ENCODE data around the gene LYPLAL1. TPM values are rescaled to one million over a fixed set of nuclear protein-coding genes. Genes with fewer than 3 reads are reported as not detected.

The LYPLAL1 gene
- total RNA-seq, 2 experiments from 2014 or later = 25.3 to 27.9 TPM

DNA sequence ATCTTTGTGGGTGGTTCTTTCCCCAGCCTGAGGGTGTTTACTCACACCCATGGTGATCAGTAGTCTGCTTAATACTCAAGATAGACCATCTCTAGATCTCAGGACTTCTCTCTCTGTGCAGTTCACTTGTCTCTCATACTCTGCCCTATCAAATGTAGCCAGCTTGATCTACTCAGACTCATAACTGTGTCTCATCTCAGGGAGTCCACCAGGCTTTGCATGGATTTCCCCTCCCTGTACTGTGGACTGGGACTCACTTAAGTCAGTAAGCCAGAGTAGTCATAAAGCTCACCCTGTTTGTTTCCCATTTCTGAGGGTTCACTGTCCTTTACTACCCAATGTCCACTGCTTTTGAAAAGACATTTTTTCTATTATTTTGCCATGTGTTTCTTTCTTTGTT, 41.8 kb downstream of the LYPLAL1 start:
- CTCF ChIA-PET = interaction anchor here (1.5 kb wide), 1 partner anchor 14 kb away, joined by 3 read pairs; no protein-coding TSS in a partner anchor

GRCh38 chr1:219220945-219221344, 47.3 kb downstream of the LYPLAL1 start:
- no peaks in the 10 kb centered on the region for H3K27me3 Mint-ChIP-seq
- CTCF ChIA-PET = interaction anchor here (0.9 kb wide), 1 partner anchor 13 kb away, joined by 3 read pairs; no protein-coding TSS in a partner anchor
- H3K4me3 Mint-ChIP-seq = no peak overlapping the region
- POLR2A ChIA-PET = no interaction called here
- intact Hi-C loops (cut with DNase I, micrococcal nuclease) = no loop called here
- ATAC-seq = peak; percentile 51
- H3K9me3 Mint-ChIP-seq (ENCODE audit: low read depth) = no peaks in the 10 kb centered on the region
- H3K36me3 Mint-ChIP-seq (ENCODE audit: low read depth) = peaks cover 12% of the 10 kb centered on the region
- no peaks in the 10 kb centered on the region for H3K4me1 Mint-ChIP-seq
- peak; percentile 5 for DNase-seq
- H3K27ac Mint-ChIP-seq = no peak overlapping the region

More for the DNA sequence above, 41.8 kb downstream of the LYPLAL1 start:
- no peaks in the 10 kb centered on the region for H3K27me3 Mint-ChIP-seq
- no peaks in the 10 kb centered on the region for H3K9me3 Mint-ChIP-seq (ENCODE audit: low read depth)
- no peak overlapping the region for H3K4me3 Mint-ChIP-seq
- POLR2A ChIA-PET = no interaction called here
- H3K36me3 Mint-ChIP-seq (ENCODE audit: low read depth) = peaks cover 29% of the 10 kb centered on the region
- H3K27ac Mint-ChIP-seq = no peak overlapping the region
- DNase-seq = no peak
- ATAC-seq = peak; percentile 26
- no peaks in the 10 kb centered on the region for H3K4me1 Mint-ChIP-seq
- intact Hi-C loops (cut with DNase I, micrococcal nuclease) = no loop called here

GRCh38 chr1:219223496-219223895, 49.8 kb downstream of the LYPLAL1 start:
- peaks cover 11% of the 10 kb centered on the region for H3K36me3 Mint-ChIP-seq (ENCODE audit: low read depth)
- ATAC-seq (no peak), DNase-seq (no peak)
- intact Hi-C loops (cut with DNase I, micrococcal nuclease) = no loop called here
- CTCF ChIA-PET = interaction anchor here (0.9 kb wide), 1 partner anchor 12 kb away, joined by 3 read pairs; no protein-coding TSS in a partner anchor
- no peak overlapping the region for H3K4me3 Mint-ChIP-seq
- H3K9me3 Mint-ChIP-seq (ENCODE audit: low read depth) = no peaks in the 10 kb centered on the region
- no peaks in the 10 kb centered on the region for H3K27me3 Mint-ChIP-seq
- H3K27ac Mint-ChIP-seq = no peak overlapping the region
- no peaks in the 10 kb centered on the region for H3K4me1 Mint-ChIP-seq
- POLR2A ChIA-PET = no interaction called here

DNA sequence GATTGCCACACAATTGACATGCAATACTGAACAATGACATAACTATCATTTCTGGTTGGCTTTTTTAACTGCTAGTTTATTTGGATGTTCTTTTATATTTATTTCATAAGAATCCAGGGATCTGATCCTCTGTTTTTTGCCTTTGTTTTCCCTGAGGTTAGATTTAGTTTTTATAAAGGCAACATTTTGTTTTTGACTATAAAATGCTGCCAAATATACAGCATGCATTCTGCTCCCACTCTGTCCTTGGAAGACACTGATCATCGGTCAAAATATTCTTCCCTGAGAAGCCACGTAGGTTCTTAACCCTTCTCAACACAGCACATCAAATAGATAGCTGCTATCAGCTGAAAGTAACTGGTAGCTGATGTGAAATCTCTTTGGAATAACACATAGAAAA, 52.5 kb downstream of the LYPLAL1 start:
- ATAC-seq (no peak), DNase-seq (no peak)
- intact Hi-C loops (cut with DNase I, micrococcal nuclease) = no loop called here
- H3K27ac Mint-ChIP-seq = no peak overlapping the region
- H3K4me3 Mint-ChIP-seq = no peak overlapping the region
- H3K4me1 Mint-ChIP-seq = no peaks in the 10 kb centered on the region
- H3K9me3 Mint-ChIP-seq (ENCODE audit: low read depth) = no peaks in the 10 kb centered on the region
- CTCF ChIA-PET = no interaction called here
- peaks cover 4% of the 10 kb centered on the region for H3K36me3 Mint-ChIP-seq (ENCODE audit: low read depth)
- no peaks in the 10 kb centered on the region for H3K27me3 Mint-ChIP-seq
- POLR2A ChIA-PET = no interaction called here

GRCh38 chr1:219227360-219228057, 53.8 kb downstream of the LYPLAL1 start:
- intact Hi-C loops (cut with DNase I, micrococcal nuclease) = no loop called here
- ChIA-PET POLR2A (no interaction called here), CTCF (no interaction called here)
- no peaks in the 10 kb centered on the region for H3K4me1 Mint-ChIP-seq
- no peaks in the 10 kb centered on the region for H3K9me3 Mint-ChIP-seq (ENCODE audit: low read depth)
- ATAC-seq = no peak
- H3K27me3 Mint-ChIP-seq = no peaks in the 10 kb centered on the region
- peaks cover 4% of the 10 kb centered on the region for H3K36me3 Mint-ChIP-seq (ENCODE audit: low read depth)
- no peak overlapping the region for H3K27ac Mint-ChIP-seq
- H3K4me3 Mint-ChIP-seq = no peak overlapping the region
- DNase-seq = no peak

DNA sequence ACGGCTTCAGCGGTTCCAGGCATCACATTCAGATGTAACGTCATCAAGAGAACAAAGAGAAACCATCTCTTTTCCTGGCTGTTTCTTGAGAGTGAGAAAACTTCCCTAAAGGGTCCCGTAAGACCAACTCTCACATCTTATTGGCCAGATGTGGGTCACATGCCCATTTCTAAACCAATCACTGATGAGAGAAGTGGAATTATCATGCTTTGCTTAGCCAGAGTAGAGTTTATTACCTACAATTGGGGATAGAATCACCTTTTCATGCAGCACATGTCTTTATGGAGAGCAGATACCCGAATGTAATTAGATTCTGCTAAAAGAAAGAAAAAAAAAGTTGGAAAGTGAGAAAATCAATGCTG, 54.4 kb downstream of the LYPLAL1 start:
- Mint-ChIP-seq H3K36me3 (ENCODE audit: low read depth) (peaks cover 4% of the 10 kb centered on the region), H3K27ac (no peak overlapping the region), H3K9me3 (ENCODE audit: low read depth) (no peaks in the 10 kb centered on the region), H3K27me3 (no peaks in the 10 kb centered on the region), H3K4me1 (no peaks in the 10 kb centered on the region), H3K4me3 (no peak overlapping the region)
- DNase-seq (no peak), ATAC-seq (no peak)
- intact Hi-C loops (cut with DNase I, micrococcal nuclease) = no loop called here
- ChIA-PET POLR2A (no interaction called here), CTCF (no interaction called here)

GRCh38 chr1:219232890-219233289, 59.2 kb downstream of the LYPLAL1 start:
- ChIA-PET CTCF (no interaction called here), POLR2A (no interaction called here)
- Mint-ChIP-seq H3K27ac (no peak overlapping the region), H3K4me3 (no peak overlapping the region), H3K36me3 (ENCODE audit: low read depth) (peaks cover 2% of the 10 kb centered on the region), H3K9me3 (ENCODE audit: low read depth) (no peaks in the 10 kb centered on the region), H3K27me3 (no peaks in the 10 kb centered on the region), H3K4me1 (no peaks in the 10 kb centered on the region)
- ATAC-seq (no peak), DNase-seq (no peak)
- intact Hi-C loops (cut with DNase I, micrococcal nuclease) = no loop called here

DNA sequence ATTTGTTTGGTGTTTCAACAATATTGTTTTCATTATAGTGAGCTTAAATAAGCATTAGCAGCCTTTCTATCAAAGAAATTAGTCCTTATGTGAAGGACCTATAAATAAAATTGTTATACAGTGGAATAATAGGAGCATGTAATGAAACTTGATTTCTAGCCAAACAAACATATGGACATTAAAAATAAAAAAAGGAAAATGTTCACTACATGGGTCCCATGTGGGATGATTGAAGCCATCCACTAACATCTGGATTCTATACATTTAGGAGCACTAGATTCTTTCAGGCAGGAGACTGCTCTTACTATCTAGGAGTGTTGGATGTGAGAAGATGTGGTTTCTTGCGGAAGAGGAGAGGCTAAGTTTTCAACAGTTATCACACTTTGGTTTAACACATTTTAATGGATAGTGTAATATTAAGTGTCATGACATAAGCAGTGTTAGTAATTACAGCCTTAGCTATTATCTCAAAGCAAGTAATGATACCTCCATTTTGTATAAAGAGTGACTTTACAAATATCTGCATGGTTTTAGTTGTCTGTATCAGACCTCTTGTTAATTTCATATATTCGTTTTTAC, 62.3 kb downstream of the LYPLAL1 start:
- intact Hi-C loops (cut with DNase I, micrococcal nuclease) = no loop called here
- POLR2A ChIA-PET = no interaction called here
- Mint-ChIP-seq H3K4me1 (no peaks in the 10 kb centered on the region), H3K27me3 (no peaks in the 10 kb centered on the region), H3K9me3 (ENCODE audit: low read depth) (no peaks in the 10 kb centered on the region), H3K4me3 (no peak overlapping the region), H3K36me3 (ENCODE audit: low read depth) (no peaks in the 10 kb centered on the region), H3K27ac (no peak overlapping the region)
- ATAC-seq (no peak), DNase-seq (no peak)
- CTCF ChIA-PET = no interaction called here

- H3K36me3 Mint-ChIP-seq (ENCODE audit: low read depth) = no peaks in the 10 kb centered on the region
- ATAC-seq (no peak), DNase-seq (no peak)
- no peaks in the 10 kb centered on the region for H3K4me1 Mint-ChIP-seq
- H3K27me3 Mint-ChIP-seq = no peaks in the 10 kb centered on the region
- POLR2A ChIA-PET = no interaction called here
- no peak overlapping the region for H3K27ac Mint-ChIP-seq
- no peak overlapping the region for H3K4me3 Mint-ChIP-seq
- no peaks in the 10 kb centered on the region for H3K9me3 Mint-ChIP-seq (ENCODE audit: low read depth)
- intact Hi-C loops (cut with DNase I, micrococcal nuclease) = no loop called here
- CTCF ChIA-PET = no interaction called here
Observed at GRCh38 chr1:219236933-219237610, 63.4 kb downstream of the LYPLAL1 start.

DNA sequence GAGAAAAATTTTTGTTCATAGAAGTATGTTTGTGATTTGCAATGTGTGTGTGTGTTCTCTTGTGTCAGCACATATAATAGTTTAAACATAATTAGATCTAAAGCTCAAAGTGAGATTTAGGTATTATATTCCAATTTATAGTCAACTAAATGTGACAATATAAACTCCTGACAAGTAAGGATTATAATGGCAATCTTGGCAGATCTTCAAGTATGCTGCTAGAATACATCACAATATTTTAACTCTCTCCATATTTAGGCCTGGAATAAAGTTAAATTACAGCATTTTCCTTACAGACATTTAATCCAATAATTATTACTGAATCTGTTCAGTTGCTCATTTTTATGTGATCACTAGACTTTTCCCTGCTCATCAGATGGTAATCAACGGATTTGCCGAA, 65.8 kb downstream of the LYPLAL1 start:
- no peak for ATAC-seq
- POLR2A ChIA-PET = no interaction called here
- Mint-ChIP-seq H3K36me3 (ENCODE audit: low read depth) (no peaks in the 10 kb centered on the region), H3K4me3 (no peak overlapping the region), H3K4me1 (no peaks in the 10 kb centered on the region), H3K27me3 (no peaks in the 10 kb centered on the region), H3K27ac (no peak overlapping the region), H3K9me3 (ENCODE audit: low read depth) (no peaks in the 10 kb centered on the region)
- CTCF ChIA-PET = no interaction called here
- DNase-seq = no peak
- intact Hi-C loops (cut with DNase I, micrococcal nuclease) = no loop called here

- no peaks in the 10 kb centered on the region for H3K9me3 Mint-ChIP-seq (ENCODE audit: low read depth)
- intact Hi-C loops (cut with DNase I, micrococcal nuclease) = no loop called here
- H3K27me3 Mint-ChIP-seq = no peaks in the 10 kb centered on the region
- ATAC-seq = no peak
- DNase-seq = no peak
- H3K36me3 Mint-ChIP-seq (ENCODE audit: low read depth) = no peaks in the 10 kb centered on the region
- H3K27ac Mint-ChIP-seq = no peak overlapping the region
- CTCF ChIA-PET = no interaction called here
- H3K4me1 Mint-ChIP-seq = no peaks in the 10 kb centered on the region
- H3K4me3 Mint-ChIP-seq = no peak overlapping the region
- POLR2A ChIA-PET = no interaction called here
Observed at GRCh38 chr1:219244864-219245263, 71.2 kb downstream of the LYPLAL1 start.

GRCh38 chr1:219247441-219247840, 73.8 kb downstream of the LYPLAL1 start:
- POLR2A ChIA-PET = no interaction called here
- Mint-ChIP-seq H3K36me3 (ENCODE audit: low read depth) (peaks cover 5% of the 10 kb centered on the region), H3K9me3 (ENCODE audit: low read depth) (peaks cover 5% of the 10 kb centered on the region), H3K27me3 (no peaks in the 10 kb centered on the region), H3K27ac (no peak overlapping the region), H3K4me3 (no peak overlapping the region), H3K4me1 (no peaks in the 10 kb centered on the region)
- intact Hi-C loops (cut with DNase I, micrococcal nuclease) = no loop called here
- DNase-seq = no peak
- ATAC-seq = no peak
- CTCF ChIA-PET = no interaction called here
